Endodermal cell (in vitro differentiated cells): Measurements from ENCODE around the gene SLC2A4. TPM values are rescaled to one million over a fixed set of nuclear protein-coding genes. Genes with fewer than 3 reads are reported as not detected.

ENCODE experiments used
- DNase-seq: peaks from one replicate; pipeline ENCODE4 v3.0.0-alpha.2; 2017
- H3K27ac ChIP-seq: 2 replicates; pipeline ENCODE4 v1.5.1; 2013; ENCODE audit warnings: mild to moderate bottlenecking, low read depth, low read length, moderate library complexity
- H3K27me3 ChIP-seq: 2 replicates; pipeline ENCODE4 v1.6.1; 2013; ENCODE audit warnings: mild to moderate bottlenecking, low read length, moderate library complexity; ENCODE audit not compliant: insufficient read depth, control insufficient read depth, poor library complexity, severe bottlenecking
- H3K36me3 ChIP-seq: 2 replicates; pipeline ENCODE4 v1.7.0; 2013; ENCODE audit warnings: mild to moderate bottlenecking, low read length, moderate library complexity; ENCODE audit not compliant: control insufficient read depth, insufficient read depth
- H3K4me1 ChIP-seq: one replicate; pipeline ENCODE4 v1.7.0; 2013; ENCODE audit warnings: low read length; ENCODE audit not compliant: control insufficient read depth, insufficient read depth
- H3K4me3 ChIP-seq: 2 replicates; pipeline ENCODE4 v1.5.1; 2013; ENCODE audit warnings: mild to moderate bottlenecking, low read length, moderate library complexity
- H3K9ac ChIP-seq: 2 replicates; pipeline ENCODE4 v1.6.1; 2013; ENCODE audit warnings: mild to moderate bottlenecking, low read length, moderate library complexity; ENCODE audit not compliant: poor library complexity, severe bottlenecking; ENCODE audit errors: extremely low read depth
- H3K9me3 ChIP-seq: 2 replicates; pipeline ENCODE4 v1.6.1; 2013; ENCODE audit warnings: mild to moderate bottlenecking, low read length, moderate library complexity; ENCODE audit not compliant: control insufficient read depth
- H3K27ac Mint-ChIP-seq: 2 replicates; pipeline ENCODE4 v1.8.0; 2020; ENCODE audit warnings: mixed read lengths
- H3K27me3 Mint-ChIP-seq: 2 replicates; pipeline ENCODE4 v1.8.0; 2021; ENCODE audit warnings: mild to moderate bottlenecking, mixed read lengths; ENCODE audit not compliant: insufficient read depth
- H3K36me3 Mint-ChIP-seq: 2 replicates; pipeline ENCODE4 v1.8.0; 2020; ENCODE audit warnings: low read depth, mixed read lengths
- H3K4me1 Mint-ChIP-seq: 2 replicates; pipeline ENCODE4 v1.8.0; 2020; ENCODE audit warnings: mixed read lengths
- H3K4me3 Mint-ChIP-seq: 2 replicates; pipeline ENCODE4 v1.8.0; 2020; ENCODE audit warnings: mild to moderate bottlenecking, moderate library complexity, mixed read lengths
- H3K9me3 Mint-ChIP-seq: 2 replicates; pipeline ENCODE4 v1.8.0; 2020; ENCODE audit warnings: mild to moderate bottlenecking, mixed read lengths
- WGBS, 2 experiments: methylation state at CpG; one replicate each; pipeline versions ENCODE4 v1.1.5 to v1.1.7; 2013; ENCODE audit warnings: missing lambda C conversion rate in 2 of 2, mixed read lengths in 1 of 2; ENCODE audit not compliant: insufficient coverage in 1 of 2, insufficient read length in 1 of 2; 5-methylcytosine and 5-hydroxymethylcytosine counted together
- total RNA-seq, 2 donors: library from RNA; stranded (reverse); fragmentation: NEBNext Ultra II Directional in 1 of 2; extraction: Animal tissue kit (Norgen Biotek cat#: 25700) in 1 of 2; gene quantifications; 2 replicates in 1 of 2; 3 replicates in 1 of 2; pipeline ENCODE4 v1.2.1, GENCODE V29; 2021
- TF ChIP-seq, protein P1 (sequence below): fragments of 200-600 bp; sonication (generic); conservative IDR thresholded peaks from 2 replicates; pipeline ENCODE4 v1.5.0; 2021; ENCODE audit warnings: antibody characterized with exemption, mild to moderate bottlenecking

Gene SLC2A4
- total RNA-seq, 2 donors from 2014 or later, result 2.2 to 5.4 TPM

DNA sequence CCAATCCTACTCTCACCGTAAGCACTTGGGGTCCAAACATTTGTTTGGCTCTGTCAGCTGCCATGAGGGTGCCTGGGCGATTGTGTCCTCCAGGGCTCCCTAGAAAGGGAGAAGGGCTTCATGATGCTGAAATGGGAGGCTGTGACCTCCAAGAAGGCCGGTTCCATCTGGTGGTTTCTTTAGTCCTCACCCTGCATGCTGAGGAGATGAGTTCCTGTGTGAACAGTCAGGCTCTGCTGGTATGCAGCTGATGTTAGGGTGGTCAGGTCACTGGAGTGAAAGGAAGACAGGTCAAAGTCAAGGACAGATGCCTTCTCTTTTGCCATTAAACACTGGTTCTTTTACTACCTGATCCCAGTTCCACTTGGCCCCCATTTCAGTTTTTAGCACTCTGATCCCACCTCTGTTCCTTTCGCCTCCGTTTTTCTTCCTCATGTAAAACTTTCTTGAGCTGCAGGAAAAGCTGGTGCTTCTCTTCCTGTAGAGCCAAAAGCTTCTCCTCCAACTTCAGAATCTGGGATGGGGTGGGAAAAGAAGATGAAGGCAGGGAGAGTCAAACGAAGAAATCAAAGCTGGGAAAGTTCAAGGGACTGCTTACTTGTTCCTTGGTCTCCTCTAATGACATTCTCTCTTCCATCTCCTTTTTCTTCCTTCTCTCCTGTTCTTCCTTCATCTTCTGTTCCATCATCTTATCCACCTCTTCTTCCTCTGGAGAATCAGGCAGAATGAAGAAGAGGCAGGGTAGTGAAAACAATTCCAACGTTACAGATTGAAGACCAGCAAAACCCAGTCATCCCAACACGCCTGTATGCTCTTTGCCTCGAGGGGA lies 32.6 kb downstream of the SLC2A4 start:
- H3K27me3 Mint-ChIP-seq, result no peaks in the 10 kb centered on the region
- H3K4me3 Mint-ChIP-seq, result peak overlapping the region; percentile 72
- Histone ChIP-seq H3K36me3 (peaks cover 68% of the 10 kb centered on the region), H3K9ac (no peak overlapping the region), H3K4me1 (peaks cover 5% of the 10 kb centered on the region), H3K27me3 (no peaks in the 10 kb centered on the region), H3K27ac (no peak overlapping the region), H3K4me3 (peak overlapping the region; percentile 85), H3K9me3 (no peaks in the 10 kb centered on the region)
- peaks cover 23% of the 10 kb centered on the region for H3K4me1 Mint-ChIP-seq
- H3K27ac Mint-ChIP-seq, result peak overlapping the region; percentile 67
- TF ChIP-seq, protein P1, sequence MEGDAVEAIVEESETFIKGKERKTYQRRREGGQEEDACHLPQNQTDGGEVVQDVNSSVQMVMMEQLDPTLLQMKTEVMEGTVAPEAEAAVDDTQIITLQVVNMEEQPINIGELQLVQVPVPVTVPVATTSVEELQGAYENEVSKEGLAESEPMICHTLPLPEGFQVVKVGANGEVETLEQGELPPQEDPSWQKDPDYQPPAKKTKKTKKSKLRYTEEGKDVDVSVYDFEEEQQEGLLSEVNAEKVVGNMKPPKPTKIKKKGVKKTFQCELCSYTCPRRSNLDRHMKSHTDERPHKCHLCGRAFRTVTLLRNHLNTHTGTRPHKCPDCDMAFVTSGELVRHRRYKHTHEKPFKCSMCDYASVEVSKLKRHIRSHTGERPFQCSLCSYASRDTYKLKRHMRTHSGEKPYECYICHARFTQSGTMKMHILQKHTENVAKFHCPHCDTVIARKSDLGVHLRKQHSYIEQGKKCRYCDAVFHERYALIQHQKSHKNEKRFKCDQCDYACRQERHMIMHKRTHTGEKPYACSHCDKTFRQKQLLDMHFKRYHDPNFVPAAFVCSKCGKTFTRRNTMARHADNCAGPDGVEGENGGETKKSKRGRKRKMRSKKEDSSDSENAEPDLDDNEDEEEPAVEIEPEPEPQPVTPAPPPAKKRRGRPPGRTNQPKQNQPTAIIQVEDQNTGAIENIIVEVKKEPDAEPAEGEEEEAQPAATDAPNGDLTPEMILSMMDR, result no peak
- peaks cover 66% of the 10 kb centered on the region for H3K36me3 Mint-ChIP-seq
- no peak for DNase-seq
- H3K9me3 Mint-ChIP-seq, result no peaks in the 10 kb centered on the region
- WGBS, 2 experiments, result 48 to 80% methylated on average over 5 to 9 of the region's 9 CpGs

DNA sequence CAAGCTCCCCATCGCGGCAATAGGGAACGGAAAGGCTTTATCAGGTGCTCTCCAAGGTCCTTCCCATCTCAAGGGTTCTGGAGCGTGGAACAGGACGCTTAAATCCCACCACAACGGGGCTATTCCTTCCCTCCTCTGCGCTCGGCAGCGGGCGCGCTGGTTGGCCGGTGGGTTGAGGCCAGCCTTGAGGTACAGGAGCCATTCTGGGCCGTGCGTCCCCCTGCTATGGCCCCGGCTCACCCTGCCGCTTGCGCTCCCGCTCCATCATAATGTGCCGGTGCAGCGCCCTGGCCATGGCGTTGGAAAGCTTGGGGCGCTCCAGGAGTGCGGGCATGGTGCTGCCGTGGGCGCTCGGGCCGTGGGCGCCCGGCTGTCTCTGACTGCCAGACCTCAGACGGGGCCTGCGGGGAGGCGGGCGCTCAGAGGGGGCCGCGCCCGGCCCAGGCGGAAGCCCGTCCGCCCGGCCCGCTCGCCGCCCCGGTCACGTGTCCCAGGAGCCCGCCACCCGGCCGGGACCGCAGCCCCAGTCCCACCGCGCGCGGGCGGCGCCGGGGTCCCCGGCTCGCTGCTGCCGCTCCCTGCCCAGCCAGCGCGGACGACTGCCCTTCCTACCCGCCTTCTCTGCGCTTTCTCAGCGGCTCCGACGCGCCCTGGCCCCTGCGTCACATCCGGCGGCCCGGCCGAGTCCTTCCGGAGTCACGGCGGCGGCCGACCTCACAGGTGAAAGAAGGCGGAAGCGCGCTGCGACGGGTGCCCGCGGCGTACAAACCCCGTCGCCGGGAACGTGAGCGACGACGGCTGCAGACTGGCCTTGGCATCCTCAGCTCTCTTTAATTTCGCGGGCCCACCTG lies 33.4 kb downstream of the SLC2A4 start, which contains the start of gene GPS2:
TSS of gene GPS2 (minus strand) at position 642 of the 851 bp plus-strand sequence. CDS start at position 334, 308 bp downstream.
- Mint-ChIP-seq H3K4me1 (peaks cover 15% of the 10 kb centered on the region), H3K4me3 (peak within 1 kb of the TSS; percentile 72), H3K36me3 (peaks cover 58% of the 10 kb centered on the region), H3K9me3 (no peaks in the 10 kb centered on the region), H3K27ac (peak within 1 kb of the TSS; percentile 91), H3K27me3 (no peaks in the 10 kb centered on the region)
- peak; percentile 98 for DNase-seq
- 0% methylated on average over 50 to 95 of the region's 95 CpGs for WGBS, 2 experiments
- Histone ChIP-seq H3K9ac (peak within 1 kb of the TSS; percentile 74), H3K9me3 (no peaks in the 10 kb centered on the region), H3K27me3 (no peaks in the 10 kb centered on the region), H3K27ac (peak within 1 kb of the TSS; percentile 44), H3K4me3 (peak within 1 kb of the TSS; percentile 85), H3K4me1 (peaks cover 5% of the 10 kb centered on the region), H3K36me3 (peaks cover 61% of the 10 kb centered on the region)
- TF ChIP-seq, protein P1, result no peak

DNA sequence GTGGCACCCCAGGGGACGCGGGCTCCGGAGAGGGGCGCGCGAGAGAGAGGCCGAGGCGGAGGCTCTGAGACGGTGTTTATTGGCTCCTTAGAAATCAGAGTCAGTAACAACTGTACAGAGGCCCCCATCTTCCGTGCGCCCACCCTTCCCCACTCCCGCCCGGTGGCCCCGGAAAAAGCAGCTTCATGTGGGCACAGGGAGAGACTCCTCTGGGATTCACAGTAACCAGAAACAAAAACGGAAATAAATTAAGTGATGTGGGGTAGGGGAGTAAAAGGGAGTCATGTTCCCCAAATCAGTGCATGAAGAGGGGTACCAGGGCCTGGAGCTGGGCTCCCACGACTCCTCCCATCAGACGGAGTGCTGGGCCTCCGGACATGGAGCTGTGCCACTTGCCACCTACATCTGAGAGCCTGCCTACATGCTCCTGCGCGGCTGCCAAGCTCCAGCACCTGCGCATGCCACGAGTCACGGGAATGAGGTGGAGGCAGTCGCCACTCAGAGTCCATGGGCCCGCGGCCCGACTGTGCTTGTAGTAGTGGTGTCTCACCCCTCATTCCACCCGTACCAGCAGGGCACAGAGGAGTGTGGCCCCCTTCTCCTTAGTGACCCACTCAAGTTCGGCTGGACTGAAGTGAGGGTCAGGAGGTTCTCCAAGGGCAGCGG lies 34.2 kb downstream of the SLC2A4 start:
- WGBS, 2 experiments, result 52 to 72% methylated on average over 17 to 30 of the region's 30 CpGs
- peak overlapping the region; percentile 91 for H3K27ac Mint-ChIP-seq

More for the DNA sequence above, 34.2 kb downstream of the SLC2A4 start:
- H3K4me3 ChIP-seq, result peak overlapping the region; percentile 85
- peaks cover 57% of the 10 kb centered on the region for H3K36me3 Mint-ChIP-seq
- H3K4me1 Mint-ChIP-seq, result peaks cover 9% of the 10 kb centered on the region
- peak overlapping the region; percentile 74 for H3K9ac ChIP-seq
- no peaks in the 10 kb centered on the region for H3K9me3 Mint-ChIP-seq
- TF ChIP-seq, protein P1, result no peak
- H3K4me3 Mint-ChIP-seq, result peak overlapping the region; percentile 72
- H3K4me1 ChIP-seq, result peaks cover 5% of the 10 kb centered on the region
- no peak for DNase-seq
- H3K9me3 ChIP-seq, result no peaks in the 10 kb centered on the region
- peak overlapping the region; percentile 44 for H3K27ac ChIP-seq
- H3K36me3 ChIP-seq, result peaks cover 59% of the 10 kb centered on the region
- no peaks in the 10 kb centered on the region for H3K27me3 ChIP-seq
- no peaks in the 10 kb centered on the region for H3K27me3 Mint-ChIP-seq
